OCI-LY3 (cell line): Measurements from ENCODE around the gene PGAM1.

Experiments
- H2AFZ ChIP-seq: fragments of 200-600, 300-600 bp; shearing (Covaris generic); 2 replicates; pipeline ENCODE4 v1.6.0; 2014; ENCODE audit warnings: antibody characterized with exemption, low read depth, low read length
- H3K27ac ChIP-seq: fragments of 200-600, 300-600 bp; sonication (generic); 2 replicates; pipeline ENCODE4 v1.5.1; 2014; ENCODE audit warnings: mild to moderate bottlenecking, low read length, moderate library complexity, mixed read lengths
- H3K27me3 ChIP-seq: fragments of 200-600, 300-600 bp; sonication (generic); 2 replicates; pipeline ENCODE4 v1.6.1; 2014; ENCODE audit warnings: low read depth, low read length, mixed read lengths
- H3K36me3 ChIP-seq: fragments of 200-600, 300-600 bp; sonication (generic); replicated peaks from 2 replicates; pipeline ENCODE3; 2014; ENCODE audit warnings: low read depth, low read length, mixed read lengths
- H3K4me1 ChIP-seq: fragments of 300-600, 200-600 bp; sonication (generic); 2 replicates; pipeline ENCODE4 v1.6.1; 2014; ENCODE audit warnings: low read length, mixed read lengths
- H3K4me2 ChIP-seq: fragments of 200-600, 300-600 bp; sonication (generic); 2 replicates; pipeline ENCODE4 v1.6.1; 2014; ENCODE audit warnings: low read length, mixed read lengths
- H3K4me3 ChIP-seq: fragments of 300-600, 200-600 bp; sonication (generic); 2 replicates; pipeline ENCODE4 v1.5.1; 2014; ENCODE audit warnings: antibody characterized with exemption, mild to moderate bottlenecking, low read length, moderate library complexity
- H3K79me2 ChIP-seq: fragments of 300-600, 200-600 bp; shearing (Covaris generic); 2 replicates; pipeline ENCODE4 v1.6.1; 2014; ENCODE audit warnings: mild to moderate bottlenecking, low read length, mixed read lengths
- H3K9ac ChIP-seq: fragments of 300-600, 200-600 bp; shearing (Covaris generic); 2 replicates; pipeline ENCODE4 v1.6.0; 2014; ENCODE audit warnings: mild to moderate bottlenecking, low read length, moderate library complexity
- H3K9me3 ChIP-seq: fragments of 200-600, 300-600 bp; shearing (Covaris generic); 2 replicates; pipeline ENCODE4 v1.6.1; 2014; ENCODE audit warnings: low read length, mixed read lengths; ENCODE audit not compliant: insufficient read depth
- H4K20me1 ChIP-seq: fragments of 200-600, 300-600 bp; sonication (generic); 2 replicates; pipeline ENCODE4 v1.6.1; 2016; ENCODE audit warnings: low read length, mixed read lengths; ENCODE audit not compliant: insufficient read depth
- CTCF ChIP-seq: fragments of 200-600, 300-600 bp; sonication (generic); IDR thresholded peaks from 2 replicates; pipeline ENCODE4 v1.5.1; 2014; ENCODE audit warnings: antibody characterized with exemption, low read length, low read depth
- EZH2phosphoT487 ChIP-seq: fragments of 200-600 bp; shearing (Covaris generic); IDR thresholded peaks from 2 replicates; pipeline ENCODE4 v1.6.1; 2018; ENCODE audit warnings: antibody characterized with exemption, mixed run types, low read depth

The PGAM1 gene

DNA sequence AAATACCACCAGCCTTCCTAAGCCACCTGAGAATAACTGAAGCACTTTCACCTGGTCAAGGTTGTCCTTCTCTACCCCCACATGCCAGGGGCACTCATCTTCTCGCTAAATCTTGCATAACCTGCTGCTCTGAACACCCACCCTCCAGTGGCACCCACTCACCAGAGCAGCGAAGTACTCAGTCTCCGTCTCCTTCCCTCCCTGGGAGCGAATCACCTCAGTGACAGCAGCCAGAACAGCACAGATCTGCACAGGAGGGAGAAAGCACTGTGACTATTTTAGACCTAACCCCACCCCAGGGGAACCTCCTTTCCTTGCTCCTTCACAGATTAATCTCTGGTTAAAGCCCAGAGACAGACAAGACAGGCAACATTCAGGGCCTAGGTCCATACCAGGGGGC, 29.9 kb upstream of the PGAM1 start:
- Histone ChIP-seq H3K27ac (no peak overlapping the region), H4K20me1 (no peaks in the 10 kb centered on the region), H3K36me3 (no peaks in the 10 kb centered on the region), H3K4me1 (peaks cover 3% of the 10 kb centered on the region; the same call in 1 of the 2 replicates), H3K27me3 (no peaks in the 10 kb centered on the region), H3K4me3 (no peak overlapping the region), H3K9ac (no peak overlapping the region), H3K4me2 (no peak overlapping the region), H2AFZ (no peak overlapping the region), H3K9me3 (no peaks in the 10 kb centered on the region), H3K79me2 (peaks cover 17% of the 10 kb centered on the region)
- TF ChIP-seq CTCF: no peak
- no peak for TF ChIP-seq EZH2phosphoT487

DNA sequence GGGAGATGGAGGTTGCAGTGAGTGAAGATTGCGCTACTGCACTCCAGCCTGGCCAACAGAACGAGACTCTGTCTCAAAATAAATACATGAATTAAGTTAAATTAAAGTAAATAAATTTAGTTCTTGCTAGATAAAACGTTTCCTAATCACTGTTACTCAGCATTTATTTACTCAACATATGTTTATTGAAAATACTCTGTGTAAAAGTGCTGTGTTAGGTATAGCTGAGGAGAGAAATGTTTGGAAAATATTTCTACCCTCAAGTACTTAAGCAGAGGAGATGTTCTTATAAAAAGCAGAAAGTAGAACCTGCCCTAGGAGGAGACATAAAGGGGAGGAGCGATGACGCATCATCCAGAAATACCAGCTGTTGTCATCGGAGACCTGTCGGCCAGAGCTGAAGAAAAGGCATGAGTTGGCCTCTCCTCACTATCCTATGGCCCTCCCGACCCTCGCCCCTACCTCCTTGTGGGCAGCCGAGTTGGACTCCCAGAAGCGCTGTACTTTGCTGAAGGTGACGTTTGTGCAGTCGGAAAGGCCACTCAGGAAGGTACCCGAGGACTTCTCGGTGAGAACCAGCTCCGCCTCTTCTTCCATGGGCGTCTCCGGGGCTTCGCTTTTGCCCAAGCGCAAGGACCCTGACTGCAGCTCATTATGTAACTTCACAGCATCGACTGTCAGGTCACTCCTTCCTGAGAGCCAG, 26.0 kb upstream of the PGAM1 start:
- Histone ChIP-seq H3K9me3 (no peaks in the 10 kb centered on the region), H3K27me3 (no peaks in the 10 kb centered on the region), H3K4me3 (peak overlapping the region; percentile 93), H2AFZ (no peak overlapping the region), H3K27ac (peak overlapping the region; percentile 43), H3K79me2 (peaks cover 18% of the 10 kb centered on the region), H3K9ac (peak overlapping the region; percentile 70), H4K20me1 (no peaks in the 10 kb centered on the region), H3K4me2 (peak overlapping the region; percentile 85), H3K4me1 (peaks cover 3% of the 10 kb centered on the region; the same call in 1 of the 2 replicates), H3K36me3 (no peaks in the 10 kb centered on the region)
- TF ChIP-seq EZH2phosphoT487 (no peak), CTCF (no peak)

DNA sequence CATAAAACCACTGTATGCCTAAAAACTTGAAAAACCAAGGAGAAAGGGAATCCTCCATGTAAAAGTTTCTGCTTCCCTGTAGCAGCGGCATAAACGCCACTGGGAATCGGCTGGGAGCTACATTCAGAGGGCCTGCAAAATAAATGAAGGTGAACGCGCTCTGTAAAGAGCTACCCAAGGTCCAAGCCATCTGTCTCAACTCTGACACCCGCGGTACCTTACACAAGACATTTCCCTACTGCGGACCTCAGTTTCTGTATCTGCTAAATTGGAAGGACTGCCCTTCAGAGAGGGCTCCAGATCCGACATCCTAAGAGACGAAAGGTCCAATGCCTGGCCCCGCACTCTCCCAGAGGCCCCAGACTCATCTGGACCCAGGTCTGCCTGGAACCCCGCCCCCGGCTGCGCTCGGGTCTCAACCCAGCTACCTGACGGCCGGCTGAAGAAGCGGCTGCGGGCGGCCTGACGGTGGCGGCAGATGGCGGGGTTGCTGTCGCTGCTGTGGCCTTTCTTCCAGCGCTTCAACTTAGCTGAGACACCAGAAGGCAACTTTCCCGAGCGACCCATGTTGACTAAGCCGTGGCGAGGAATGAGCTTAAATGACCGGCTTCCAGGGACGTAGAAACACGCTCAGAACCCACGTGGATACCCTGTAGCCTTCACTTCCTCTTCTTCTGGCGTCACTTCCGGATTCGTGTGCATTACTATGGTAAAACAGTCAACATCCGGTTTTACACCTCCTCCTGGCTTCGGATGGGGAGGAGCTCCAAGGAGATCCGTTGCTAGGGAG, 25.1 kb upstream of the PGAM1 start, which contains the start of gene RRP12:
Gene RRP12 (minus strand): TSS at position 676 of the 790 bp plus-strand sequence. CDS start 109 bp downstream, at position 567.
- no peaks in the 10 kb centered on the region for H3K36me3 ChIP-seq
- H3K79me2 ChIP-seq: peaks cover 18% of the 10 kb centered on the region
- TF ChIP-seq EZH2phosphoT487 (no peak), CTCF (no peak)
- H2AFZ ChIP-seq: peak within 1 kb of the TSS; percentile 92
- peak within 1 kb of the TSS; percentile 85 for H3K4me2 ChIP-seq
- peaks cover 3% of the 10 kb centered on the region; the same call in 1 of the 2 replicates for H3K4me1 ChIP-seq
- no peaks in the 10 kb centered on the region for H4K20me1 ChIP-seq
- no peaks in the 10 kb centered on the region for H3K27me3 ChIP-seq
- H3K9me3 ChIP-seq: no peaks in the 10 kb centered on the region
- peak within 1 kb of the TSS; percentile 93 for H3K4me3 ChIP-seq
- peak within 1 kb of the TSS; percentile 70 for H3K9ac ChIP-seq
- H3K27ac ChIP-seq: peak within 1 kb of the TSS; percentile 43

DNA sequence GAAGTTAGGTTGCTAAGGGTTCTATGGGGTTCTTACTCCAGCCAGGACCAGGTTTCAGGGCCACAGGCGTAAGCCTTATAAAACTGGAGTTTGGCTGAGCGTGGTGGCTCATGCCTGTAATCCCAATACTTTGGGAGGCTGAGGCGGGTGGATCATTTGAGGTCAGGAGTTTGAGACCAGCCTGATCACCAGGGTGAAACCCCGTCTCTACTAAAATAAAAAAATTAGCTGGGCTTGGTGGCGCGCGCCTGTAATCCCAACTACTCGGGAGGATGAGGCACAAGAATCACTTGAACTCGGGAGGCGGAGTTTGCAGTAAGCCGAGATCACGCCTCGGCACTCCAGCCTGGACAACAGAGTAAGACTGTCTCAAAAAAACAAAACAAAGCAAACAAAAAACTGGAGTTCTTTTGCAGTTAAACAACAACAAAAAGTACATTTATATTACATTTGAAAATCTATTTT, 24.5 kb upstream of the PGAM1 start:
- no peaks in the 10 kb centered on the region for H3K9me3 ChIP-seq
- no peaks in the 10 kb centered on the region for H3K36me3 ChIP-seq
- no peaks in the 10 kb centered on the region for H4K20me1 ChIP-seq
- no peak overlapping the region for H3K27ac ChIP-seq
- peaks cover 18% of the 10 kb centered on the region for H3K79me2 ChIP-seq
- H3K27me3 ChIP-seq: no peaks in the 10 kb centered on the region
- peak overlapping the region; percentile 59 for H3K4me2 ChIP-seq
- peak overlapping the region; percentile 92 for H2AFZ ChIP-seq
- TF ChIP-seq CTCF: no peak
- no peak for TF ChIP-seq EZH2phosphoT487
- peak overlapping the region; percentile 93 for H3K4me3 ChIP-seq
- peaks cover 3% of the 10 kb centered on the region; the same call in 1 of the 2 replicates for H3K4me1 ChIP-seq
- H3K9ac ChIP-seq: peak overlapping the region; percentile 53
